Stimulated activated CD8-positive, alpha-beta memory T cell treated with anti-CD3 and anti-CD28 coated beads, Interleukin-12 subunit alpha, Interleukin-12 subunit beta, amount 100 ng/mL, for 1 hour (primary cell): ENCODE data around the gene FBLN1.
"Not testable (repeated sequence)": the region's sequence is repeated elsewhere in the genome, so short reads cannot be mapped to it uniquely, and the experiment has no call there.

Experiments used
- DNase-seq: peaks from one replicate; pipeline ENCODE4 v3.0.0-alpha.2; 2020; ENCODE audit warnings: low read depth

Gene FBLN1

DNA sequence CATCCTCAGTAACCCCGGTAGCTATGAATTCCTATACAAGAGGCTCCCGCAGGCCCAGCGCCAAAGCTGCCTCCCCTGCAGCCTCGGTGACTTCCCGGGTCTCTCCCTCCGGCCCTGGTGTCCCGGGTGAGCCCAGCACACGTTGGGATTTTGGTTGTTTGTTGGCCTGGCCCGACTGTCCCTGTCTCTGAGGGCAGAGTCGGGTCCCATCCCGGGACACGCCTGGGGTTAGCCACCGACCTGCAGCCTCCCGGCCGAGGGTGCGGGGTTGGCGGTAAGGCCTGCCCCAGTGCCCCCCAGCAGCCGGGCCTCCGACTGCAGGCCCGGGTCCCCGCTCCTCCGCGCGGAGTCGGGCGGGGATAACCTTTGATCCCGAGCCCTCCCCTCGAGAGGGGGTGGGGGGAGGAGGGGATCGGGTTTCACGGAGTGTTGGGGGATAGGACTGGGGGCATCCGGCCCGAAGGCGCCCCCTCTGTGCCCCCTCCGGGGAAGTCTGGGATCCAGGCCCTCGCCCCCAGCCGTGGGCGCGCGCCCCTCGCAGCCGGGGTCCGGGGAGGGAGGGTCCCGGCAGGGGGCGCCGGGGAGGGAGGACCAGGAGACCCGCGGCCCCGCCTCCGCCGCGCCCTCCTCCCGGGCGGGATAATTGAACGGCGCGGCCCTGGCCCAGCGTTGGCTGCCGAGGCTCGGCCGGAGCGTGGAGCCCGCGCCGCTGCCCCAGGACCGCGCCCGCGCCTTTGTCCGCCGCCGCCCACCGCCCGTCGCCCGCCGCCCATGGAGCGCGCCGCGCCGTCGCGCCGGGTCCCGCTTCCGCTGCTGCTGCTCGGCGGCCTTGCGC is at the start of gene FBLN1:
Gene FBLN1 (plus strand): TSS at position 669 of the 835 bp plus-strand sequence. CDS start 103 bp downstream, at position 772.
- DNase-seq, result no peak

DNA sequence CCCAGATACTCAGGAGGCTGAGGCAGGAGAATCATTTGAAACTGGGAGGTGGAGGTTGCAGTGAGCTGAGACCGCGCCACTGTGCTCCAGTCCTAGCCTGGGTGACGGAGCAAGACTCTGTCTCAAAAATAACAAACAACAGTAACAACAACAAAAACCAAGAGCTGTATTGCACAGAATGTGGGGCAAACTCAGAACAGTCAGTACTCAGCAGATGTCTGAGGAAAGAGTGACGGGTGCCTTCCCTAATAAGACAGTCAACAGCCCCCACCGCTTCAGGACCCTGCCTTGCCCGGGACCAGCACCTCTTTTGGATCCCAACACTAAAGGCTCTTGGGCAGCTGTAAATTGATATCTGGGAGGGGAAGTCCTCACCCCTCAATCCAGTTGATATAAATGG is 48.9 kb upstream of the FBLN1 start:
- DNase-seq, result no peak

DNA sequence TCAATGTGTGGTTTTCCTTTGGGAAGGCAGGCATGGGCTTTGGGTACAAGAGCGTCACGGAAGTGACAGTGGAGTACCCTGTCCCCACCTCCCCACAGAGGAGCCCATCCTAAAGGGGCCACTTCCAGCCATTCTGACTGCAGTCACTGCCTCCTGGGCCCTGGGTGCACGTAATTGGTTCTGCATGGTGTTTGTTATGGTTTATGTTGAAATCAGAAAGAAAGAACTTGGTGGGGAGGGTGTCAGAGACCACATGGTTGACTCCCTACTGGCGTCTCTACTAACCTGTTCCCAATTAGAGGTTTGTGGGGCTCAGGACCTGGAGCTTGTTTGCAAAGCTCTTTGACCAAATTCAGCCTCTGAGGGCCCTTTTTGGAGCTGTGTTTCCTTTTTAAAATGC is 48.4 kb upstream of the FBLN1 start:
- DNase-seq, result no peak

GRCh38 chr22:45455212-45455611 is 47.5 kb upstream of the FBLN1 start:
- DNase-seq, result no peak

DNA sequence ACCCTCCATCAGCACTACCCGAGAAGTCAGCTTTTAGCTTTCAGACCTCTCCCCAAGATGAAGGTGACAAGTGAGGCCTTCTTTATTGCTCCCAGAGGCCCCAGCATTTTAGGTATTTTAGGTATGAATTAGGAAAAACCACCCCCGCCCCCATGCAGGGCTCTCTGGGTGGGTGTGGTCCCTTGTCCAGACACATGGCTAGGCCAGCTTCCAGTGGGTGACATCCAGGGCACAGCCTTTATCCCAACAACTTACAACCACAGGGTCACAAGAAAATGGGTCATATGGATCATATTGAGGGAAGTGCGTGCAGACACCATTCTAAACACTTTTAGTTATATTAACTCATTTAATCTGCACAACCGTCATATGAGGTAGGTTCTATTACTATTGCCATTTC is 47.1 kb upstream of the FBLN1 start:
- DNase-seq, result no peak

DNA sequence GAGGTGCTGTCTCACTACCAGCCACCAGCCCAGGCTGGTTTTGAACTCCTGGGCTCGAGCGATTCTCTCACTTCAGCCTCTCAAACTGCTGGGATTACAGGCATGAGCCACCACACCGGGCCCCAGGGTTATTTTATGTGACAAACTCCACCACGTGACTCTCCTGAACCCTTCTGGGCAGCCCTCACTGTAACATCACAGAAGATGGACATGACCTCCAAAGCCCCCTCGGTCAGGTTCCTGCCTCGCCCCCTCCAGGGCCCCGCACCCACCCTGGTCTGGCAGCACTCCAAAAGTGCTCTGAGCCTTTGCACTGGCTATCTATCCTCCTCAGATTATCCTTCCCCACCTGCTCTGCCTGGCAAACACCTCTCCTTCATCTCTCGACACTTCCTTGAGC is 45.9 kb upstream of the FBLN1 start:
- DNase-seq, result no peak

GRCh38 chr22:45458532-45458931 is 44.2 kb upstream of the FBLN1 start:
- no peak for DNase-seq

GRCh38 chr22:45459235-45459634 is 43.4 kb upstream of the FBLN1 start:
- DNase-seq, result no peak

DNA sequence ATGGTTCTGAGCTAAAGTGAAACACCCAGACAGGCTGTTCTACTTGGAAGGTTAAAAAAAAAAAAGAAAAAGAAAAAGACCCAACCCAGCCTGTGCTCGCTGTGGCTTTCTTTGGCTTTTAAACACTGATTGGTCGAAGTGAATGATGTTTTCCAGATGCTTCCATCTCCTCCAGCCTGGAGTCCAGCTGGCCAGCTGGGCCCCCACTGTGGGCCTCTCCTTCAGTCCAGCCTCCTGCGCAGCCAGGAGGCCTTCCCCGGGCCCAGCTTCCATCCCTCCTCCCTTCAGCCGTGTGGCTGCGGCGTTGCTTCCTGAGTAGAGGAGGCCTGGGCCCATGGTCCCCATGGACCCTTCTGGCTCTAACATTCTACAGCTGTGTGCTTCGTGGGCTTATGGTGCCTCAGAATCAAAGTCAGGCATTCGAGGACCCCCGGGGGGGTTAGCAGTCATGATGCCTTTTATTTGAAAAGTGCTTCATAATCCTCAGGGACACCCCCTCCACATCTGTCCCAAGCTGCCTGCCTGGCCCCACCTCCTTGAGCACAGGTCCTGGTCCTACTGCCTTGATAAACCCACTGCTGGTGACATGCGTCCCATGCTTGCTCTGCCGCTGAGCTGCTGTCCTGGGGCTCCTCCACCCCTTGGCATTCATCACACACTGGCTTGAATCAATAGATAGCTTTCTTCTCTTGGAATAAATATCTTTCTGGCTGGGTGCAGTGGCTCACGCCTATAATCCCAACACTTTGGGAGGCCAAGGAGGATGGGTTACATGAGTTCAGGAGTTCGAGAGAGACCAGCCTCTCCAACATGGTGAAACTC is 42.2 kb upstream of the FBLN1 start:
- no peak for DNase-seq

- DNase-seq, result no peak
These were observed 40.5 kb upstream of the FBLN1 start for GRCh38 chr22:45462034-45462655.

DNA sequence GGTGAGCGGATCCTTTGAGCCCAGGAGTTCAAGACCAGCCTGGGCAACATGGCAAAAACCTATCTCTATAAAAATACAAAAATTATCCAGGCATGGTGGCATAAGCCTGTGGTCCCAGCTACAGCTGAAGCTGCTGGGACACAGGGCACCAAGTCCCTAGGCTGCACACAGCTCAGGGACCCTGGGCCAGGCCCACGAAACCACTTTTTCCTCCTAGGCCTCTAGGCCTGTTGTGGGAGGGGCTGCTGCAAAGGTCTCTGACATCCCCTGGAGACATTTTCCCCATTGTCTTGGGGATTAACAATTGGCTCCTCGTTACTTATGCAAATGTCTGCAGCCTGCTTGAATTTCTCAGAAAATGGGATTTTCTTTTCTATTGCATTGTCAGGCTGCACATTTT is 39.0 kb upstream of the FBLN1 start:
- DNase-seq, result not testable (repeated sequence)

- DNase-seq, result no peak
These were observed 37.0 kb upstream of the FBLN1 start for GRCh38 chr22:45465633-45466032.

DNA sequence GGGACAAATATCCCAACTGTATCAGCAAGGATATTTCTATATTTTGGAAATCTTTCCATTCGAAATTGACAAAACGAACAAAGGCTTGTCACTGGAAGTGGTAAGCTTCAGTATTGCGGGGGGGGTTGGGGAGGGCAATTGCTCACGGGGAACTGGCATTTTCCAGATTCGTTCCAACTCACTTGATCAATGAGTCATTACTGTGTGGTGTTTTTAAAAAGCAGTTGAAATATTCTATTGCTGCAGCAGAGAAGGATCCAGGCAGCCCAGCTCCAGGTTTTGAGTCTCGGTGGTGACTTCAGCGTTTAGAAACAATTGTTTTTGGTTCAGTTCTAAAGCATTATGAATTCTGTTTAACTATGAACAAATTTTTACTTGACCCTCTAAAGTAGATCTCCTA is 33.8 kb upstream of the FBLN1 start:
- no peak for DNase-seq

GRCh38 chr22:45469281-45470073 is 33.2 kb upstream of the FBLN1 start:
- no peak for DNase-seq

DNA sequence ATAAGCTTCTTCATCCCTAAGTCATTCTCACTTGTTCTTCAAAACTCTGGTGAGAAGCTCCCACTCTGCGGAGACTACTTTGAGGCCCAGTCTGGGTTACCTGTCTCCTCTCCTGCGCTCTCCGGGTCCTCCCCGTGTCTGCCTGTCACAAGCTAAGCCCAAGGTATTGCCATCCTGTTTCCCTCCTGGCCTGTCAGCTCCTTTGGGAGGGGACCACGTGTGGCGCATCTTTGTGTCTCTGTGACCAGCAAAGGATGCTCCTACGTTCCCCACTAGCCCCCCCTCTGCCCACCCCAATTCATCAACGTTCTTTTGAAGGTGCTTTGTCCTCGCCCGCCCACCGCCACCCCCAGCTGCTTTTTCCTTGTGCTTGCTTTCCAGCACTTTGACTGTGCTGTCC is 31.8 kb upstream of the FBLN1 start:
- DNase-seq, result no peak

DNA sequence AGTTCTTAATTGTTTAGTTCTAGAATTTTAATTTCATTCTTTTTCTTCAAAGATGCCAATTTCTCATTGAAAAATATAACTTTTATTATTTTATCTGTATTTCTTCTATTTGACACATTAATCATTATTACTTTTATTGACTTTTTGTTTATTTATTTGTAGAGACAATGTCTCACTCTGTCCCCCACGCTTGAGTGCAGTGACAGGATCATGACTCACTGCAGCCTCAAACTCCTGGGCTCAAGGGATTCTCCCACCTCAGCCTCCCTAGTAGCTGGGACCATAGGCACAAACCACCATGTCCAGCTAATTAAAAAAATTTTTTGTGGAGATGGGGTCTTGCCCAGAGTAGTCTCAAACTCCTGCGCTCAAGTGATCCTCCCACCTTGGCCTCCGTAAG is 30.3 kb upstream of the FBLN1 start:
- DNase-seq, result no peak

GRCh38 chr22:45473626-45474237 is 29.0 kb upstream of the FBLN1 start:
- no peak for DNase-seq

DNA sequence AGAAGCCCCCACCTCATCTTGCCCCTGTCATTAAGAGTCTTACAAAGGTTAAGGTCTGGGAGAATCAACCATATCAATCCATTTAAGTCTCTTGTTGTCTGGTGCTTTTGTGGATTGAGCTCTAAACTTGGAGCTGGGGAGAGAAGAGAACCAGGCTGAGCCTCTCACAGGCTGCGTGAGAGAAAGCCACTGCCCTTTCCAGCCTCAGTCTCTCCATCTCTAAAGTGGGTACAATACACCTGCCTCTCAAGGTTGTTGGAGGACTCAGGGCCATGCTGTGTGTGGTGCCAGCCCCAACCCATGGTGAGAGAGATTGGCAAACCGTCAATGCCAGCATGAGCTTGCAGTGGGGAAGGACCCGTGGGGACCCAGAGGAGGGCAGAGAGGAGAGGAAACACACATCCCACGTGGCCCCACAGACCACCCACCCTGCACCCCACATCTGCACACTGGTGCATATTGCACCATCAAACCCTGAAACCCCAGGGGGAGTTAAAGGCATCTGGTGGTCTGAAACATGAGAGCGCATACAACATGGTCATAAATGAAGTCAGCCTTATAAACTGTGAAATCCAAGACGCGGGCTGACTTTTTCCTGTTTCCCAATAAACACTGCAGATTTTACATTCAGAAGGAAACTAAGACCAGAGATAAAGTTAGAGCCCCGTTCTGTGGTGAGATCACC is 27.5 kb upstream of the FBLN1 start:
- DNase-seq, result no peak

DNA sequence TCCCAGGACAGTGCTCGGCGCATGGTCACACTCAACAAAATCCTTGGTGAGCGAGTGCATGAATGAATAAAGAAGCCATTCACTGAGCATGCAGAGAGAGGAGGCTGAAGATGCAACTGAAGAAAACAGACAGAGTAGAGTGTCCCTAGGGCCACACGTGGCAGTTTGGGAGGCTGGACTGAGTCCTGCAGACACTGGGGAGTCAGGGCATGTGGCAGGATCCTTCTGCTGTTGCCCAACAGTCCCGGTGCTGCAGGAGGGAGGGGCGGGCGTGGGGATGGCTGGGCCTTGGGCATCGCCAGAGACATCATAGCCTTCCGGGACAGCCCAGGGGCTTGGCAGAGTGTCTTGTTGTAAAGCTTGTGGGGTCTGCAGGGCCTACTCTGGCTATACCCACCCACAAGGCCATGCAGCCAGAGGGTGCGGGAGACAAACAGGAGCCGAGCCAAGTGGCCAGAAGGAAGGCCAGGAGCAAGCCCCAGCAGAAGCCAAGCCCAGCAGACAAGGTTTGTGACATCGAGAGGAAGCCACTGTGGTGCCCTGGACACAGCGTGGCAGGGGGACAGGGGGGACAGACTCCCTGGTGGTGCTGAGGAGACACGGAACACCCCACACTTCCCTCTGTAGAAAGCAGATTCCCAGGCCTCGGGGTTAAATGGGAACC is 26.7 kb upstream of the FBLN1 start:
- DNase-seq, result no peak

GRCh38 chr22:45476814-45477213 is 25.9 kb upstream of the FBLN1 start:
- no peak for DNase-seq
